Suppressor macrophage (primary cell): Measurements from ENCODE around the gene COQ6.
"Not testable (repeated sequence)": the region's sequence is repeated elsewhere in the genome, so short reads cannot be mapped to it uniquely, and the experiment has no call there.

ENCODE experiments used
- DNase-seq, 4 experiments: peaks; one replicate each; pipeline ENCODE4 v3.0.0-alpha.2; 2020 to 2022
- total RNA-seq, 17 experiments: gene quantifications; one replicate each; lab custom pipeline; 2026; ENCODE audit warnings: mixed read lengths in 6 of 17, inconsistent platforms in 3 of 17; lab: John Stamatoyannopoulos, UW

Gene COQ6
- 8.7 to 22.4 (median 12.8) reads per million in 17 experiments for total RNA-seq

- peak; percentile 97 to 98 (median 98) for DNase-seq
These were observed at the start of gene COQ6, which contains the start of gene FAM161B for GRCh38 chr14:73949752-73950734. TSS of gene COQ6 (plus strand) at chr14:73950302. CDS start at chr14:73950333, 31 bp downstream. TSS of gene FAM161B (minus strand) at chr14:73950094. CDS start at chr14:73950026, 68 bp downstream.

GRCh38 chr14:73903028-73903427 lies 47.1 kb upstream of the COQ6 start:
- no peak for DNase-seq

GRCh38 chr14:73909681-73910080 lies 40.4 kb upstream of the COQ6 start:
- no peak for DNase-seq

- no peak for DNase-seq
These were observed 36.8 kb upstream of the COQ6 start for GRCh38 chr14:73913256-73913655.

- no peak for DNase-seq
These were observed 33.8 kb upstream of the COQ6 start for GRCh38 chr14:73916324-73916723.

- DNase-seq = not testable (repeated sequence)
These were observed 30.6 kb upstream of the COQ6 start for GRCh38 chr14:73919457-73919856.

GRCh38 chr14:73924337-73924736 lies 25.8 kb upstream of the COQ6 start:
- no peak for DNase-seq

GRCh38 chr14:73935666-73936065 lies 14.4 kb upstream of the COQ6 start:
- peak in 2 of 4 experiments; percentile 15 to 23 for DNase-seq

- no peak for DNase-seq
These were observed 13.6 kb upstream of the COQ6 start for GRCh38 chr14:73936548-73936947.

GRCh38 chr14:73937012-73937411 lies 13.1 kb upstream of the COQ6 start:
- DNase-seq = no peak

GRCh38 chr14:73942180-73942579 lies 7.9 kb upstream of the COQ6 start:
- no peak for DNase-seq

- DNase-seq = peak; percentile 72 to 89 (median 80)
These were observed 7.0 kb upstream of the COQ6 start for GRCh38 chr14:73943083-73943482.

GRCh38 chr14:73944432-73945158 lies 5.5 kb upstream of the COQ6 start:
- peak in 3 of 4 experiments; percentile 38 to 52 (median 47) for DNase-seq

GRCh38 chr14:73945159-73945670 lies 4.9 kb upstream of the COQ6 start:
- no peak for DNase-seq

GRCh38 chr14:73953731-73954130 lies 3.6 kb downstream of the COQ6 start:
- no peak for DNase-seq

- DNase-seq = no peak
These were observed 5.6 kb downstream of the COQ6 start for GRCh38 chr14:73955674-73956073.

- no peak for DNase-seq
These were observed 8.5 kb downstream of the COQ6 start for GRCh38 chr14:73958591-73958990.

- DNase-seq = no peak
These were observed 11.1 kb downstream of the COQ6 start for GRCh38 chr14:73961192-73961591.

GRCh38 chr14:73965216-73965615 lies 15.1 kb downstream of the COQ6 start:
- no peak for DNase-seq

- no peak for DNase-seq
These were observed 18.8 kb downstream of the COQ6 start for GRCh38 chr14:73968885-73969284.

- no peak for DNase-seq
These were observed 23.4 kb downstream of the COQ6 start for GRCh38 chr14:73973497-73973896.

- no peak for DNase-seq
These were observed 26.0 kb downstream of the COQ6 start for GRCh38 chr14:73976125-73976524.

- no peak for DNase-seq
These were observed 27.8 kb downstream of the COQ6 start for GRCh38 chr14:73977896-73978295.
